ENCODE measurements around the gene ZSWIM1. TPM values are rescaled to one million over a fixed set of nuclear protein-coding genes. Genes with fewer than 3 reads are reported as not detected.

Gene ZSWIM1
- total and polyA plus RNA-seq, 2 of the 13 experiments (the other 11 are each of a cell fraction or from before 2014, with no cell fraction given): 9.5 to 11.7 TPM

- TF ChIP-seq LRRFIP1 (CRISPR knock-in tag; conservative IDR thresholded peaks at IDR 0.05) (no peak; the same call in 1 of the 2 replicates), ATAD3A (CRISPR knock-in tag; IDR thresholded peaks at IDR 0.05) (0 out of 2 replicates have a peak, but pooled peaks have one; percentile 27), CENPX (CRISPR knock-in tag; IDR thresholded peaks at IDR 0.05) (no peak), SP5 (CRISPR knock-in tag; IDR thresholded peaks at IDR 0.05; ENCODE audit: borderline replicate concordance, low read depth) (peak; percentile 39; the same call in 1 of the 2 replicates), JUNB (CRISPR knock-in tag; IDR thresholded peaks at IDR 0.05; ENCODE audit: borderline replicate concordance) (no peak), ZEB1 (IDR thresholded peaks at IDR 0.05; ENCODE audit: insufficient replicate concordance, low read depth) (peak; percentile 81), CAMTA2 (CRISPR knock-in tag; IDR thresholded peaks at IDR 0.05; ENCODE audit: borderline replicate concordance) (0 out of 2 replicates have a peak, but pooled peaks have one; percentile 66), EEA1 (CRISPR knock-in tag; IDR thresholded peaks at IDR 0.05; ENCODE audit: borderline replicate concordance) (0 out of 2 replicates have a peak, but pooled peaks have one; percentile 82), ZSCAN30 (CRISPR knock-in tag; IDR thresholded peaks at IDR 0.05) (no peak), ZNF703 (CRISPR knock-in tag; IDR thresholded peaks at IDR 0.05; ENCODE audit: borderline replicate concordance) (no peak), SMAD3 (CRISPR knock-in tag; IDR thresholded peaks at IDR 0.05) (peak; percentile 88), GABPB1 (CRISPR knock-in tag; IDR thresholded peaks at IDR 0.05) (peak; percentile 99), ZXDC (CRISPR knock-in tag; IDR thresholded peaks at IDR 0.05) (no peak), SOX5 (CRISPR knock-in tag; IDR thresholded peaks at IDR 0.05; ENCODE audit: borderline replicate concordance) (peak; percentile 48; the same call in 1 of the 2 replicates), TOPORS (CRISPR knock-in tag; IDR thresholded peaks at IDR 0.05) (peak; percentile 71; the same call in 1 of the 2 replicates), ZBTB20 (CRISPR knock-in tag; IDR thresholded peaks at IDR 0.05; ENCODE audit: borderline replicate concordance, low read depth) (no peak), TAF1 (CRISPR knock-in tag; IDR thresholded peaks at IDR 0.05) (peak; percentile 99), ZNF251 (CRISPR knock-in tag; IDR thresholded peaks at IDR 0.05) (no peak), KLF15 (CRISPR knock-in tag; IDR thresholded peaks at IDR 0.05; ENCODE audit: borderline replicate concordance) (no peak), PHF8 (CRISPR knock-in tag; IDR thresholded peaks at IDR 0.05) (peak; percentile 99), ZNF205 (CRISPR knock-in tag; IDR thresholded peaks at IDR 0.05) (0 out of 2 replicates have a peak, but pooled peaks have one; percentile 42), CHD4 (IDR thresholded peaks at IDR 0.05; ENCODE audit: borderline replicate concordance, low read length) (no peak), FUBP1 (CRISPR knock-in tag; IDR thresholded peaks at IDR 0.05; ENCODE audit: borderline replicate concordance) (0 out of 2 replicates have a peak, but pooled peaks have one; percentile 57)
Observed at GRCh38 chr20:45857114-45857881, 23.7 kb upstream of the ZSWIM1 start, which contains the start of the genes ACOT8 and ZSWIM3 (continued).
